ENCODE measurements around the gene YKT6.

YKT6 gene

DNA sequence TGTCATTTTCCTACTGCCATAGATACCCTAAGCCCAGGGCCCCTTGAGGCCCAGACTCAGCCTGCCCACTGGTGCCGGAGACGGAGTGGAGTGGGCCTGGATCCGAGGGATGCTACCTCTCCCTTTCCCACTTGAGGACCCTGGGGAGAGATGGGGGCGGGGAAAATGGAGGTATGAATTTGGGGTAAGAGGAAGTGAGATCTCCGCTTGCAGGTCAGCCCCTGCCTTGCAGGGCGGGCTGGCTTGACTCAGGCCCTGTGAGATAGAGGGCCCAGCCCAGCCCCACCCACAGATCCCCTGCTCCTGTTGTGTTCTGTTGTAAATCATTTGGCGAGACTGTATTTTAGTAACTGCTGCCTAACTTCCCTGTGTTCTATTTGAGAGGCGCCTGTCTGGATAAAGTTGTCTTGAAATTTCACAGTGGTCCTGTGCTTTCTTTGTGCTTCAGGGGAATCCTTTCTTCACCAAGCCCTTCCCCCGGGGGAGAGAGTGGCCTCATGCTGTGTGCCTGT is 13.2 kb downstream of the YKT6 start (continued):
- TF ChIP-seq, protein P1, sequence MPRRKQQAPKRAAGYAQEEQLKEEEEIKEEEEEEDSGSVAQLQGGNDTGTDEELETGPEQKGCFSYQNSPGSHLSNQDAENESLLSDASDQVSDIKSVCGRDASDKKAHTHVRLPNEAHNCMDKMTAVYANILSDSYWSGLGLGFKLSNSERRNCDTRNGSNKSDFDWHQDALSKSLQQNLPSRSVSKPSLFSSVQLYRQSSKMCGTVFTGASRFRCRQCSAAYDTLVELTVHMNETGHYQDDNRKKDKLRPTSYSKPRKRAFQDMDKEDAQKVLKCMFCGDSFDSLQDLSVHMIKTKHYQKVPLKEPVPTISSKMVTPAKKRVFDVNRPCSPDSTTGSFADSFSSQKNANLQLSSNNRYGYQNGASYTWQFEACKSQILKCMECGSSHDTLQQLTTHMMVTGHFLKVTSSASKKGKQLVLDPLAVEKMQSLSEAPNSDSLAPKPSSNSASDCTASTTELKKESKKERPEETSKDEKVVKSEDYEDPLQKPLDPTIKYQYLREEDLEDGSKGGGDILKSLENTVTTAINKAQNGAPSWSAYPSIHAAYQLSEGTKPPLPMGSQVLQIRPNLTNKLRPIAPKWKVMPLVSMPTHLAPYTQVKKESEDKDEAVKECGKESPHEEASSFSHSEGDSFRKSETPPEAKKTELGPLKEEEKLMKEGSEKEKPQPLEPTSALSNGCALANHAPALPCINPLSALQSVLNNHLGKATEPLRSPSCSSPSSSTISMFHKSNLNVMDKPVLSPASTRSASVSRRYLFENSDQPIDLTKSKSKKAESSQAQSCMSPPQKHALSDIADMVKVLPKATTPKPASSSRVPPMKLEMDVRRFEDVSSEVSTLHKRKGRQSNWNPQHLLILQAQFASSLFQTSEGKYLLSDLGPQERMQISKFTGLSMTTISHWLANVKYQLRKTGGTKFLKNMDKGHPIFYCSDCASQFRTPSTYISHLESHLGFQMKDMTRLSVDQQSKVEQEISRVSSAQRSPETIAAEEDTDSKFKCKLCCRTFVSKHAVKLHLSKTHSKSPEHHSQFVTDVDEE (CRISPR knock-in tag; IDR thresholded peaks at IDR 0.05): no peak
- no peak for TF ChIP-seq ARNTL (CRISPR knock-in tag; IDR thresholded peaks at IDR 0.05; ENCODE audit: borderline replicate concordance, low read depth)
- TF ChIP-seq, protein P2, sequence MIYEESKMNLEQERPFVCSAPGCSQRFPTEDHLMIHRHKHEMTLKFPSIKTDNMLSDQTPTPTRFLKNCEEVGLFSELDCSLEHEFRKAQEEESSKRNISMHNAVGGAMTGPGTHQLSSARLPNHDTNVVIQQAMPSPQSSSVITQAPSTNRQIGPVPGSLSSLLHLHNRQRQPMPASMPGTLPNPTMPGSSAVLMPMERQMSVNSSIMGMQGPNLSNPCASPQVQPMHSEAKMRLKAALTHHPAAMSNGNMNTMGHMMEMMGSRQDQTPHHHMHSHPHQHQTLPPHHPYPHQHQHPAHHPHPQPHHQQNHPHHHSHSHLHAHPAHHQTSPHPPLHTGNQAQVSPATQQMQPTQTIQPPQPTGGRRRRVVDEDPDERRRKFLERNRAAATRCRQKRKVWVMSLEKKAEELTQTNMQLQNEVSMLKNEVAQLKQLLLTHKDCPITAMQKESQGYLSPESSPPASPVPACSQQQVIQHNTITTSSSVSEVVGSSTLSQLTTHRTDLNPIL (CRISPR knock-in tag; IDR thresholded peaks at IDR 0.05; ENCODE audit: low read depth): no peak

DNA sequence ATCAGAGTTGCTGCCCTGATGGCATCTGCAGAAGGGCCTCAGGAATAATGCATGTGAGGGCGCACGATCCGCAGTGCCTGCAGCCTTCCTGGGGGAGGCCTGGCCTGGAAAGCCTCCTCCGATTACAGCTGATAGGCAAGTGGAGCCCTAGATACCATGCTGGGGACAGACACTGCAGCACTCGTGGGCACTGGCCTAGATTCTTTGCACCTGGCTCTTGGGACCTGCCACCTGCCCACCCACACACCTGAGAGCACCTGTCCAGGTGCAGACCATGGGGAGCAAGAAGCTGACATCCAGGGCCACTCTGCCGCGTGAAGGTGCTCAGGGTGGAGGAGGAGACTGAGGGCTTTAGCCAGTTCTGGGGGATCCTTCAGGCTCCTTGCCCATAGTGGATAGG is 14.8 kb downstream of the YKT6 start:
- TF ChIP-seq ESRRG (CRISPR knock-in tag; IDR thresholded peaks at IDR 0.05) (no peak), ZNF565 (CRISPR knock-in tag; conservative IDR thresholded peaks at IDR 0.05; ENCODE audit: low read depth) (no peak), ZNF8 (CRISPR knock-in tag; IDR thresholded peaks at IDR 0.05) (no peak), TOX (CRISPR knock-in tag; IDR thresholded peaks at IDR 0.05; ENCODE audit: borderline replicate concordance) (no peak), GLIS3 (CRISPR knock-in tag; IDR thresholded peaks at IDR 0.05) (no peak), ISL1 (CRISPR knock-in tag; IDR thresholded peaks at IDR 0.05) (no peak)
- TF ChIP-seq, protein P3, sequence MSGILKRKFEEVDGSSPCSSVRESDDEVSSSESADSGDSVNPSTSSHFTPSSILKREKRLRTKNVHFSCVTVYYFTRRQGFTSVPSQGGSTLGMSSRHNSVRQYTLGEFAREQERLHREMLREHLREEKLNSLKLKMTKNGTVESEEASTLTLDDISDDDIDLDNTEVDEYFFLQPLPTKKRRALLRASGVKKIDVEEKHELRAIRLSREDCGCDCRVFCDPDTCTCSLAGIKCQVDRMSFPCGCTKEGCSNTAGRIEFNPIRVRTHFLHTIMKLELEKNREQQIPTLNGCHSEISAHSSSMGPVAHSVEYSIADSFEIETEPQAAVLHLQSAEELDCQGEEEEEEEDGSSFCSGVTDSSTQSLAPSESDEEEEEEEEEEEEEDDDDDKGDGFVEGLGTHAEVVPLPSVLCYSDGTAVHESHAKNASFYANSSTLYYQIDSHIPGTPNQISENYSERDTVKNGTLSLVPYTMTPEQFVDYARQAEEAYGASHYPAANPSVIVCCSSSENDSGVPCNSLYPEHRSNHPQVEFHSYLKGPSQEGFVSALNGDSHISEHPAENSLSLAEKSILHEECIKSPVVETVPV (CRISPR knock-in tag; IDR thresholded peaks at IDR 0.05): no peak
- TF ChIP-seq, protein P1 (CRISPR knock-in tag; IDR thresholded peaks at IDR 0.05): no peak
- ATAC-seq: no peak; the same call in 2 of the 3 replicates

DNA sequence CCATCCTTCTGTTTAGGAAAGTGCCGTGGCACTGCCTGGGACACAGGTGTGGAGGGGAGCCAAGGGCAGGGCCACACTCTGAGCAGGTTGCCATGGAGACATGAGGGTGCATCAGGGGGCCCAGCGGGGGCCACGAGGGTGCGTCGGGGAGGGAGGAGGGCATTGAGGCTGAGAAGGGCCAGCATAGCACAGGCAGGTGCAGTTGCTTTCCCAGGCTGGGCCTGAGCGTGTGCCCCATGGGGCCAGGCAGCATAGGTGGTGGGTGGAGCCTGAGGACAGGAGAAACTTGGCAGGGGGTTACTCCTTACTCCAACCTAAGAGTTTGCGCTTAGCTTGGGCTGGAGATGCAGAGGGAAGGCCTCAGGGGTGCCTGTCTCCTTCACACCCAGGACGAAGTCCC is 15.2 kb downstream of the YKT6 start:
- TF ChIP-seq CSDC2 (CRISPR knock-in tag; IDR thresholded peaks at IDR 0.05): no peak
- no peak for TF ChIP-seq ZFP3 (CRISPR knock-in tag; IDR thresholded peaks at IDR 0.05)
- no peak for TF ChIP-seq ZFP30 (CRISPR knock-in tag; IDR thresholded peaks at IDR 0.05)
- TF ChIP-seq ISL1 (CRISPR knock-in tag; IDR thresholded peaks at IDR 0.05): no peak
- TF ChIP-seq, protein P4, sequence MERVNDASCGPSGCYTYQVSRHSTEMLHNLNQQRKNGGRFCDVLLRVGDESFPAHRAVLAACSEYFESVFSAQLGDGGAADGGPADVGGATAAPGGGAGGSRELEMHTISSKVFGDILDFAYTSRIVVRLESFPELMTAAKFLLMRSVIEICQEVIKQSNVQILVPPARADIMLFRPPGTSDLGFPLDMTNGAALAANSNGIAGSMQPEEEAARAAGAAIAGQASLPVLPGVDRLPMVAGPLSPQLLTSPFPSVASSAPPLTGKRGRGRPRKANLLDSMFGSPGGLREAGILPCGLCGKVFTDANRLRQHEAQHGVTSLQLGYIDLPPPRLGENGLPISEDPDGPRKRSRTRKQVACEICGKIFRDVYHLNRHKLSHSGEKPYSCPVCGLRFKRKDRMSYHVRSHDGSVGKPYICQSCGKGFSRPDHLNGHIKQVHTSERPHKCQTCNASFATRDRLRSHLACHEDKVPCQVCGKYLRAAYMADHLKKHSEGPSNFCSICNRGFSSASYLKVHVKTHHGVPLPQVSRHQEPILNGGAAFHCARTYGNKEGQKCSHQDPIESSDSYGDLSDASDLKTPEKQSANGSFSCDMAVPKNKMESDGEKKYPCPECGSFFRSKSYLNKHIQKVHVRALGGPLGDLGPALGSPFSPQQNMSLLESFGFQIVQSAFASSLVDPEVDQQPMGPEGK (CRISPR knock-in tag; IDR thresholded peaks at IDR 0.05; ENCODE audit: borderline replicate concordance): no peak
- TF ChIP-seq ZNF8 (CRISPR knock-in tag; IDR thresholded peaks at IDR 0.05): no peak
- TF ChIP-seq OSR1 (CRISPR knock-in tag; IDR thresholded peaks at IDR 0.05): no peak
- TF ChIP-seq TCF4 (CRISPR knock-in tag; IDR thresholded peaks at IDR 0.05; ENCODE audit: borderline replicate concordance): no peak
- no peak for TF ChIP-seq BACH2 (CRISPR knock-in tag; IDR thresholded peaks at IDR 0.05; ENCODE audit: borderline replicate concordance)
- no peak for TF ChIP-seq TOX (CRISPR knock-in tag; IDR thresholded peaks at IDR 0.05; ENCODE audit: borderline replicate concordance)
- no peak for TF ChIP-seq ARNTL (CRISPR knock-in tag; IDR thresholded peaks at IDR 0.05; ENCODE audit: borderline replicate concordance, low read depth)
- no peak for TF ChIP-seq RARB (CRISPR knock-in tag; IDR thresholded peaks at IDR 0.05)
- TF ChIP-seq PPARA (CRISPR knock-in tag; IDR thresholded peaks at IDR 0.05; ENCODE audit: borderline replicate concordance): no peak
- TF ChIP-seq ZNF70 (CRISPR knock-in tag; IDR thresholded peaks at IDR 0.05): no peak
- TF ChIP-seq, protein P3 (CRISPR knock-in tag; IDR thresholded peaks at IDR 0.05): no peak
- no peak for TF ChIP-seq ZC3H10 (CRISPR knock-in tag; IDR thresholded peaks at IDR 0.05)
- TF ChIP-seq, protein P2 (CRISPR knock-in tag; IDR thresholded peaks at IDR 0.05; ENCODE audit: low read depth): no peak
- TF ChIP-seq, protein P5, sequence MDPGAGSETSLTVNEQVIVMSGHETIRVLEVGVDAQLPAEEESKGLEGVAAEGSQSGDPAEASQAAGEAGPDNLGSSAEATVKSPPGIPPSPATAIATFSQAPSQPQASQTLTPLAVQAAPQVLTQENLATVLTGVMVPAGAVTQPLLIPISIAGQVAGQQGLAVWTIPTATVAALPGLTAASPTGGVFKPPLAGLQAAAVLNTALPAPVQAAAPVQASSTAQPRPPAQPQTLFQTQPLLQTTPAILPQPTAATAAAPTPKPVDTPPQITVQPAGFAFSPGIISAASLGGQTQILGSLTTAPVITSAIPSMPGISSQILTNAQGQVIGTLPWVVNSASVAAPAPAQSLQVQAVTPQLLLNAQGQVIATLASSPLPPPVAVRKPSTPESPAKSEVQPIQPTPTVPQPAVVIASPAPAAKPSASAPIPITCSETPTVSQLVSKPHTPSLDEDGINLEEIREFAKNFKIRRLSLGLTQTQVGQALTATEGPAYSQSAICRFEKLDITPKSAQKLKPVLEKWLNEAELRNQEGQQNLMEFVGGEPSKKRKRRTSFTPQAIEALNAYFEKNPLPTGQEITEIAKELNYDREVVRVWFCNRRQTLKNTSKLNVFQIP (CRISPR knock-in tag; IDR thresholded peaks at IDR 0.05; ENCODE audit: borderline replicate concordance, low read depth): no peak
- peak; percentile 3; the same call in 2 of the 3 replicates for ATAC-seq

Measured in SK-N-SH treated with all-trans-retinoic acid at 6 μM for 48 hours (cell line).